GM06990 (cell line): ENCODE data around the gene SCAPER.

Experiments
- DNase-seq: peaks from one replicate; pipeline ENCODE4 v3.0.0-alpha.2; 2011; ENCODE audit not compliant: insufficient read length; ENCODE audit errors: extremely low read depth
- H3K27me3 ChIP-seq: replicated peaks from 2 replicates; pipeline ENCODE4 v1.6.0; 2011; ENCODE audit warnings: low read length; ENCODE audit not compliant: control insufficient read depth, insufficient read depth
- H3K36me3 ChIP-seq: 2 replicates; pipeline ENCODE4 v1.5.1; 2011; ENCODE audit warnings: low read length; ENCODE audit not compliant: control insufficient read depth, insufficient read depth
- H3K4me3 ChIP-seq: replicated peaks from 2 replicates; pipeline ENCODE4 v1.5.1; 2011; ENCODE audit warnings: low read depth, mild to moderate bottlenecking, control low read depth, low read length
- CTCF ChIP-seq: IDR thresholded peaks from 2 replicates; pipeline ENCODE4 v1.5.1; 2011; ENCODE audit warnings: low read length, control low read depth, mild to moderate bottlenecking, inconsistent platforms; ENCODE audit not compliant: insufficient read depth, poor library complexity, severe bottlenecking

The SCAPER gene

DNA sequence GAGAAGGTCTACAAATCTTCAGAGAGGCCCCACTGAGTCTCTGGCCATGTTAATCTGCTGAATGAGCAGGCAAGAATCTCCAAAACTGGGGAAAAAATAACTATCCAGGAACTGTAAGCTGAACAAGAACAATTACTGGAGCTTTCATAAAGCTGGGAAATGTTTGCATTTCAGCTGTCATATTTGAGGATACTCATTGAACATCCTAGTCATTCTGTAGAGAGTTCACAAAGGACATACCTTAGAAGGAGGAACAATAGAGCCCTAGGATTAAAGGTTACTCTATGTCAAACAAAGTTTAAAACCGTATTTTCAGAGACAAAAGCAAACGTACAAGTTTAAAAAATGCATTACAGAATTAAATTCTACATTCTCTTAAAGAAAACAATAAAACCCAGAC, 257.5 kb downstream of the SCAPER start:
- DNase-seq: no peak
- H3K36me3 ChIP-seq: no peaks in the 10 kb centered on the region
- H3K27me3 ChIP-seq: no peaks in the 10 kb centered on the region
- no peak overlapping the region for H3K4me3 ChIP-seq
- no peak for TF ChIP-seq CTCF

DNA sequence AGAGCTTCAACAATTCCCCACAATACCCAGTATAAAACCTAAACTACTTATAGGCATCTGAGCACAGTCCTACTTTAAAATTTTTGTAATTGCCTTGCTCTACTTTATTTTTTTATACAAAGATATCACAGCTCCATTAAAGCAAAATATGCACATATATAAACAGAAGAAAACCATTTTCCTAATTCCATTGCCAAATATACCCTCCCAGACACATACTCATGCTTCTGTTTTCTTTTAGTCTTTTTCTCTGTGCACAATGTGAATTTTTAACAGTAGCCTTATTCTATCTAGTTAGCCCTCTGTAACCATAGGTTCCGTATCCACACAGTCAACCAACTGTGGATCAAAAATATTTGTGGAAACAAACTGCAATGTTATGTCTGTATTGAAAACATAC, 260.5 kb downstream of the SCAPER start:
- no peak for TF ChIP-seq CTCF
- Histone ChIP-seq H3K27me3 (no peaks in the 10 kb centered on the region), H3K4me3 (no peak overlapping the region), H3K36me3 (no peaks in the 10 kb centered on the region)
- no peak for DNase-seq

GRCh38 chr15:76642671-76643070, 262.5 kb downstream of the SCAPER start:
- Histone ChIP-seq H3K4me3 (no peak overlapping the region), H3K36me3 (no peaks in the 10 kb centered on the region), H3K27me3 (no peaks in the 10 kb centered on the region)
- DNase-seq: no peak
- TF ChIP-seq CTCF: peak; percentile 33

- no peak for TF ChIP-seq CTCF
- no peak for DNase-seq
- Histone ChIP-seq H3K36me3 (no peaks in the 10 kb centered on the region), H3K4me3 (no peak overlapping the region), H3K27me3 (no peaks in the 10 kb centered on the region)
Measured at GRCh38 chr15:76637166-76637565, 268.0 kb downstream of the SCAPER start.

DNA sequence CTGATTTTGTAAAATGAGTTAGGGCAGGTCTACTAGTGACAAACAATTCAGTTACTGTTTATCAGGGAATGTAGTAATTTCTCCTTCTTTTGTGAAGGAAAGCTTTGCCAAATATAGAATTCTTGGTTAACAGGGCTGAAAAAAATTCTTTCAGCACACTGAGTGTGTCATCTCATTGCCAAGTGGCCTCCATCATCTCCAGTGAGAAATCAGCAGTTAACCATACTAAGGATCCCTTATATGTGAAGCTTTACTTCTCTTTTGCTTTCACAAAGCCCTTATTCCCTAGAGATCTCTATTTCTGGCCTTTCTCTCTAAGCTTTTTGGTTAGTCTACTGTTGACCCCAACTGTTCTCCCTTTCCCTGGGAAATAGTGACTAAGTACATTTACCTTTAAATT, 269.1 kb downstream of the SCAPER start:
- no peak for DNase-seq
- TF ChIP-seq CTCF: no peak
- no peaks in the 10 kb centered on the region for H3K27me3 ChIP-seq
- no peaks in the 10 kb centered on the region for H3K36me3 ChIP-seq
- no peak overlapping the region for H3K4me3 ChIP-seq

- no peak for DNase-seq
- H3K36me3 ChIP-seq: no peaks in the 10 kb centered on the region
- TF ChIP-seq CTCF: no peak
- H3K4me3 ChIP-seq: no peak overlapping the region
- no peaks in the 10 kb centered on the region for H3K27me3 ChIP-seq
Measured at GRCh38 chr15:76626611-76627010, 278.5 kb downstream of the SCAPER start.
